ENCODE measurements around the gene MYMK. TPM values are rescaled to one million over a fixed set of nuclear protein-coding genes. Genes with fewer than 3 reads are reported as not detected.

MYMK gene
- total and polyA plus RNA-seq, 8 donors = not detected

GRCh38 chr9:133551446-133551845, 26.7 kb upstream of the MYMK start:
- DNase-seq = no peak
- H3K9me3 ChIP-seq = no peaks in the 10 kb centered on the region
- intact Hi-C loops (cut with DNase I; ENCODE audit: low total_unique reads) = no loop called here
- H3K36me3 ChIP-seq = peaks cover 0 to 29% (median 0%) of the 10 kb centered on the region in 4 donors
- no peak overlapping the region for H3K27ac ChIP-seq
- H3K27me3 ChIP-seq = peaks cover 0 to 5% (median 0%) of the 10 kb centered on the region in 3 donors
- H3K4me3 ChIP-seq = no peak overlapping the region
- 77 to 92% (median 80%) methylated on average over 7 of the region's 7 CpGs for WGBS, 5 donors
- no peaks in the 10 kb centered on the region for H3K4me1 ChIP-seq
- TF ChIP-seq CTCF (IDR thresholded peaks at IDR 0.05) (no peak), EP300 (IDR thresholded peaks at IDR 0.05) (no peak), POLR2A (IDR thresholded peaks at IDR 0.05) (no peak), POLR2AphosphoS5 (IDR thresholded peaks at IDR 0.05) (no peak)

- no peaks in the 10 kb centered on the region for H3K9me3 ChIP-seq
- intact Hi-C loops (cut with DNase I; ENCODE audit: low total_unique reads) = no loop called here
- peaks cover 0 to 21% (median 0%) of the 10 kb centered on the region in 4 donors for H3K36me3 ChIP-seq
- no peak for TF ChIP-seq POLR2AphosphoS5 (IDR thresholded peaks at IDR 0.05)
- TF ChIP-seq POLR2A (IDR thresholded peaks at IDR 0.05) = no peak
- no peak for TF ChIP-seq EP300 (IDR thresholded peaks at IDR 0.05)
- TF ChIP-seq CTCF (IDR thresholded peaks at IDR 0.05) = no peak
- no peaks in the 10 kb centered on the region for H3K27me3 ChIP-seq
- no peak overlapping the region for H3K4me3 ChIP-seq
- H3K27ac ChIP-seq = no peak overlapping the region
- H3K4me1 ChIP-seq = peaks cover 0 to 9% (median 6%) of the 10 kb centered on the region in 4 donors
- no peak for DNase-seq
- 83 to 92% (median 85%) methylated on average over 8 to 15 of the region's 15 CpGs for WGBS, 5 donors
Measured at GRCh38 chr9:133547116-133547515, 22.4 kb upstream of the MYMK start.

DNA sequence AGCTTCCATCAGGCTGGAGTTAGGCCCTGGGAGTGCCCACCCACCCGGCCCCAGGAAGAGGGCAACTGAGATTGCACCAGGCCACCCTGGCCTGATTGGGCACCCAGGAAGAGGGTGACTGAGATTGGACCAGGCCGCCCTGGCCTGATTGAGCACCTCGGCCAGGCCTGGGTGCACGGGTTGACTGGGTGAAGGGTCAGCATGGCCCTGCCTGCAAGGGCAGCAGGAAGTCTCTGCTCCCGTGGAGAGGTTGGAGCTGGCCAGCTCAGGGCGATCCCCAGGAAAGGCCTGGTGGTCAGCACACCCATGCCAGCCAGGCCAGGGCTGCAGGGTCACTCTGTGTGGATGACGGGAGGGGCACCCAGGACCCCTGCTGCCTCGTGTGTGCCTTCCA, 21.5 kb upstream of the MYMK start:
- WGBS, 5 donors = 55 to 78% (median 59%) methylated on average over 4 to 8 of the region's 8 CpGs
- intact Hi-C loops (cut with DNase I; ENCODE audit: low total_unique reads) = no loop called here
- no peak for DNase-seq
- H3K4me1 ChIP-seq = peaks cover 0 to 14% (median 7%) of the 10 kb centered on the region in 4 donors
- H3K27me3 ChIP-seq = no peaks in the 10 kb centered on the region
- H3K9me3 ChIP-seq = no peaks in the 10 kb centered on the region
- H3K36me3 ChIP-seq = peaks cover 0 to 21% (median 0%) of the 10 kb centered on the region in 4 donors
- TF ChIP-seq EP300 (IDR thresholded peaks at IDR 0.05) (no peak), POLR2A (IDR thresholded peaks at IDR 0.05) (no peak), POLR2AphosphoS5 (IDR thresholded peaks at IDR 0.05) (no peak), CTCF (IDR thresholded peaks at IDR 0.05) (no peak)
- peak overlapping the region in 1 of 5 donors; percentile 18 for H3K27ac ChIP-seq
- no peak overlapping the region for H3K4me3 ChIP-seq

DNA sequence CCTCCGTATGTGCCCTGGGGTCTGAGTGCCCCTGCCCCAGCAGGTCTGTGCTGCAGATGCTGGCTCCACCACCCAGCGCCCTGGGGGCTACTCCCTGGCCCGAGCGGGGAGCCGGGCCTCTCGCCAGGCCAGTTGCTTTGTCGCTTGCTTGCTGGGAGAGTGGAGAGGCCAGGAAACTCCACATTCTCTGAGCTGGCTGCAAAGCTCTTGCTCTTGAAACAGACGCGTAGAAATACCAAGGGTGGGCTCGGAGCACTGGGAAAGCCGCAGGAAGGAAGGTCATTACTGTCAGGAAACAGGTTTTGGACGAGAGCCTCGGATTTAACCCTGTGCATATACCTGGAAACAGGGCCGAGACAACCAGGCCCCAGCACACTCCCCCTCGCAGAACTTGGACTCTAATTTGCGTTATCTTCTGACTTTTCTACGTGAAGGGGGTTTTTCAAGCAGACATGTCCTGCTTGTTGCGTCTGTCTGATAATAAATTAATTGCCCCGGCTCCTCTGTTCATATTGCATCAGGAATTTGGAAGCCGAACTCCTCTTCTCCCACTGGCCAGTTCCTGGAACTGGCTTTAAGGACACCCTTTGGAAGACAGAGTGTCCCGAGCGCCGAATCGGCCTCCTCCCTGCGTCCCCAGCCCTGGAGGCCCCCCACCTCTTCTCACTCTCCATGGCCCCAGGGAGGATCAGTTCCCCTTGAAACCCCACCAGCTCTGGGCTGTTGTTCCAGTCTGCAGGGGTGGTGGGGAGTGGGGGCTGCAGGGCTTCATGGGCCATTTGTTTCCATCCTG, 20.9 kb upstream of the MYMK start:
- no peaks in the 10 kb centered on the region for H3K27me3 ChIP-seq
- H3K9me3 ChIP-seq = no peaks in the 10 kb centered on the region
- TF ChIP-seq POLR2A (IDR thresholded peaks at IDR 0.05) = no peak
- TF ChIP-seq CTCF (IDR thresholded peaks at IDR 0.05) = no peak
- TF ChIP-seq POLR2AphosphoS5 (IDR thresholded peaks at IDR 0.05) = no peak
- TF ChIP-seq EP300 (IDR thresholded peaks at IDR 0.05) = no peak
- peak in 1 of 2 donors; percentile 59 for DNase-seq
- no peak overlapping the region for H3K4me3 ChIP-seq
- intact Hi-C loops (cut with DNase I; ENCODE audit: low total_unique reads) = no loop called here
- peaks cover 0 to 14% (median 7%) of the 10 kb centered on the region in 4 donors for H3K4me1 ChIP-seq
- peak overlapping the region in 1 of 5 donors; percentile 56 for H3K27ac ChIP-seq
- H3K36me3 ChIP-seq = peaks cover 0 to 21% (median 0%) of the 10 kb centered on the region in 4 donors
- 65 to 79% (median 66%) methylated on average over 19 to 25 of the region's 25 CpGs for WGBS, 5 donors

Measured in stomach (tissue), 9 donors.